GM20431 (cell line): ENCODE data around the gene KIAA1328.

Source experiments
- in situ Hi-C: fragments of 300-500 bp; cut with MseI, MboI; formaldehyde crosslinking; loops from one replicate; pipeline ENCODE4 v1.15.0; 2020; ENCODE audit warnings: low sequenced_read_pairs; ENCODE audit not compliant: unreplicated experiment

The KIAA1328 gene

DNA sequence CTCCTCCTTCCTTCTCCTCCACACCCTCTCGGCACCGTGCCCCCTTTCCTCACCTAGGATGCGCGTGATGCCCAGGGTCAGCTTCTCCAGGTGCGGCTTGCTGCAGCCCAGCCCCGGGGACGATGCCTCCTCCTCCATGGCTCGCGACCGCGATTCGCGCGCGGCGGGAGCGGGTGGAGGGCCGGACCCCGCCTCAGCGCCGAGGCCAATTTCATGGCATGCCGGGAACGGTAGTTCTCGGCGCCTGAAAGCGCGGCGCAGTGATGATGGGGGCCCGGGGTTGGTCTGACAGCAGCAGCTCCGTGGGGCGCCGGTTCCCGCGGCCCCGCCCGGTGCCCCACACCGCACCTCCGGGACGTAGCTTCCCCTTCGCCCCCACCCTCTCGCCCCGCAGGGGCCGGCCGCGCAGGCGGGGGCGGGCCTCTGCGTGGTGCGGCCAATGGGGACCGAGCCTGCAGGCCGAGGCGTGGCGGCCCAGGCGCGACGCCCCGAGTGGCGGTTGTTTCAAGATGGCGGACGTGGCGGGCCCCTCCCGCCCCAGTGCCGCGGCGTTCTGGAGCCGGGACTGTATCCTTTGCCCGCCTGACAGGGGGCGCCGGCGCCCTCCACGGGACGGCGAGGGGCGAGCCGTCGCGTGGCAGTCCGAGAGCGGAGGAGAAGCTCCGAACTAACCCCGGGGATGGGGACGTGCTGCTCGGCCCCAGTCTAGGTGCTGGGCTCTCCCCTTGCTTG lies at the start of gene KIAA1328, which contains the start of gene TPGS2:
Gene KIAA1328, plus strand, starts transcription at position 498 of the 732 bp plus-strand sequence. Its CDS starts 12 bp downstream, at position 510.
Gene TPGS2, minus strand, starts transcription at position 373 of the 732 bp plus-strand sequence. Its CDS starts 235 bp downstream, at position 138.
- in situ Hi-C loops, result no loop called here

DNA sequence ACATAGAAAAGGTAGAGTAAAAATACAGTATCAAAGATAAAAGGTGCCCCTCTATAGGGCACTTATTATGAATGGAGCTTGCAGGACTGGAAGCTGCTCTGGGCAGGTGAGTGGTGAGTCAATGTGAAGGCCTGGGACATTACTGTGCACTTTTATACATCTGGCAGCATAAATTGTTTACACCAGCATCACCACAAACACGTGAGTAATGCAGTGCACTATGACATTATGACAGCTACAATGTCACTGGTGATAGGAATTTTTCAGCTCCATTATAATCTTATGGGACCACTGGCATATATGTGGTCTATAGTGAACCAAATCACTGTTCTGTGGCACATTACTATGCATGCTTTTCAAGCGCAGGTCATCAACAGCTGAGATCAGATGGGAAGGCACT lies 48.2 kb upstream of the KIAA1328 start:
- in situ Hi-C loops, result no loop called here

DNA sequence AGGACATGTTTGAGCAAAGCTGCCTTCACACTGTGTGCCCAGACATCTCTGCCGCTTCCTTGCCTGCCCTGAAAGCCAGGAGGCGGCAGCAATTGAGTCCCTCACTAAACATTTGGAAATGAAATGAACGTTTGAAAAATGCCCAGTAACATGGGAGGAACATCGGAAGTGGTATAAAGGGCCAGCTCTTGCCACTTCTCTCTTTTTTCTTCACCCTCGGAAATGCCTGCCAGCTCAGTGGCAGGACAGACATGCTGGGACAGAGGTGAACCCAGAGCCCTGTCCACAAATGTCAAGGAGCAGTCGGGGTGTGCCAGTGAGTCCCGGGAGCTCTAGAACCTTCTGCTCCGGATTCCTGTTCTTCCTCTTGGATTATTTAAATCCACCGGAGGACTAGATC lies 46.2 kb upstream of the KIAA1328 start:
- in situ Hi-C loops, result no loop called here

DNA sequence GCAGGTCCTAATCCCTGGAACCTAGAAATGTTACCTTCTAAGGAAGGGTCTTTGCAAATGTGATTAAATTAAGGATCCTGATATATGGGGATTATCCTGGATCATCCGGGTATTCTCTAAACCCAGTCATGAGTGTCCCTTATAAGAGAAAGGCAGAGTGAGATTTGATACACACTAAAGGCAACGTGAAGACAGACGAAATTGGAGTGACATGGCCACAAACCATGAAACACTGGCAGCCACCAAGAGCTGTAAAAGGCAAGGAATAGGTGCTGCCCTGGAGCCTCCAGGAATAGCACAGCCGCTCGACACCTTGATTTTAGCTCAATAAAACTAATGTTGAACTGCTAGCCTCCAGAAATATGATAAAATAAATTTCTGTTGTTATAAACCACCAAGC lies 45.1 kb upstream of the KIAA1328 start:
- in situ Hi-C loops, result no loop called here

DNA sequence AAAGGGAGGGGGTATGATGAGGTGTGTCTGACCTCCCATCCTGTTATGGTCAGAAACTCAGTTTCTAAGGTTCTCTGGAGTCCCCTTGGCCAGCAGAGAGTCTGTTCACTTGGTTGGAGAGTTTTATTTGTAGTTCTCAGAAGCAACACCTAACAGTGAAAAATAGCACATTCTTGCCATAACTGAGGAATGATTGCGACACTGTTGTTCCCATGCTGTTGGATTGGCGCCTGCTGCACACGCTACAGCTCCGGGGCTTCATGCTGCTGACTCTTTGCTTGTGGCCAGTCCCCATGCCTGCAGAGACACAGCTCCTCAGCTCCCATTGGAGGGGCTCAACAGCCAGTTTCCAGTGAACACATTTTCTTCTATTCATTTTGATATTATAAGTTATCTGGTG lies 42.2 kb upstream of the KIAA1328 start:
- in situ Hi-C loops, result no loop called here

DNA sequence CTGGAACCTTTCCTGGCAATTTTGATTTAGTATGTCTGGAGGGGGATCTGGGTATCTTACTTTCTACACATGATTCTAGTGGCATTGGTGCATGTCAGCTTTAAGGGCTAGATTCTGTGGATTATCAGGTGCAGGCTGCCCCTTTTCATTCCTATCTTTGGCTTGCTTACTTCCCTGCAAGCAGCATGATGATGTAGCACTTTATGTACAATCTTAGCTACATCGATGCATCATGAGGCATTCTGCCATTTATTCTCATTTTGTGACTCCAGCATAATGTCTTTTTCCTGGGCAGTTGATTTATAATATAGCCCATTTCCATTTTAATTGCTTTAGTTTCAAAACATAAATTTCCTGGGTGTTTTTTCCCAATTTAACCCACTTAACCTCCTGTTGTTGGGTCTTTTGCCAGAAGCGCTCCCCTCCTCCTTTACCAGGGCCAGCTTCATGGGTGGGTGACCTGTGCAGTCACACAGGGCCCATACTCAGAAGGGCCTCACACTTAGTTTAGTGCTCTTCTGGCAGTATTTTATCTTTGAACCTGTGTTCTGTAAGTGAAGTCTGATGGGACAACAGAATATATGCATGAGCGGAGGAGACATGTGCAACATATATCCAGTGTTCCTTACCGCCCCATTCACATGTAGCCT lies 36.2 kb upstream of the KIAA1328 start:
- in situ Hi-C loops, result no loop called here

DNA sequence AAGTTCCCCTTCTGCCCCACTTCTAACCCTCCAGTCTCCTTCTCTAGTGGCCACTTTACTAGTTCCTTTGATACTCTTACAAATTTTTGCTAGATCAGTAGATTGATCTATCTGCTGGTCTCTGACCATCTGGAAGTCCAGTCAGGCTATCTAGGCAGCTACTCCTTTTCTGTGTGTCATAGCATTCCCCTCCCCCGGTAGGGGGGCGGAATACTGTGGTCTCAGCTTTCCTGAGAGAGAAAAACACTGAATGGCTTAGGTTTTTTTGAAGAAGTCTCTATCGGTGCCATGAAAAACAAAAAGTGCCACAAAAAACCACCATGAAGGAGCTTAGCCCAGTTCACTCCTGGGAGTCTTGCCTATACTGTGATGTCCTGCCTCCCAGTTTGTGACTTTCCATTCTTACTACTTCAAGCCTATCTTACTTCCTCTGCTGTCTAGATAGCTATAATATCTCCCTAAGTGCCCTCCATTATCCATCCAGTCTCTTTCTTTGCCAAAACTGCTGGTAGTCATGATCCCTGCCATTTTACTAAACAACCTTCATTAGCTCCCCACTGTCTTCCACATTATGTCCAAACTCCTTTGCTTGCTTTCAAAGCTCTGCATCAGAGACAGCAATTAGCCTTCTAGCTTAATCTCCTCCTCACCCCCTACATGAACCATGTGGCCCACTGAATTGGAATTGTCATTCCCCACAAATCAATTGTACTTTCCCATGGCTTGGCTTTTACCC lies 30.0 kb upstream of the KIAA1328 start:
- in situ Hi-C loops, result no loop called here

DNA sequence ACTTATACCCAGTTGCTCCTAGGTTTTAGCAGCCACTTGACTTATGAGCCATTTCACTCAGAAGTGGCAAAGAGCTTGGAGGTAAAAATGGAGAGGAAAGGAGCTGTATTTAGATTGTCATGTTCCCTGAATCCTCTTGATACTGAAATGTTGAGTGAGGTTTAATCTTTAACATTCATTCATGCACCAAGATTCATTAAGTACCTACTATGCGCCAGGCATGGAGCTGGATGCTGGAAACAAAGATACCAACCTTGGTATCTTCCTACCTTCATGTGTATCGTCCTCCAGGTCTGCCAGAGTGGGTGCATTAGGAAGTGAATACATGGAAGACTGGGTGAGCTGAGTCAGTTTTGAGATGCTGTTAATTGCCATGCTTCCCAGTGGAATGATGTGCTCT lies 23.8 kb upstream of the KIAA1328 start:
- in situ Hi-C loops, result loop anchor here (25.0 kb wide), 1 partner anchor 118 kb away; no protein-coding TSS in a partner anchor

DNA sequence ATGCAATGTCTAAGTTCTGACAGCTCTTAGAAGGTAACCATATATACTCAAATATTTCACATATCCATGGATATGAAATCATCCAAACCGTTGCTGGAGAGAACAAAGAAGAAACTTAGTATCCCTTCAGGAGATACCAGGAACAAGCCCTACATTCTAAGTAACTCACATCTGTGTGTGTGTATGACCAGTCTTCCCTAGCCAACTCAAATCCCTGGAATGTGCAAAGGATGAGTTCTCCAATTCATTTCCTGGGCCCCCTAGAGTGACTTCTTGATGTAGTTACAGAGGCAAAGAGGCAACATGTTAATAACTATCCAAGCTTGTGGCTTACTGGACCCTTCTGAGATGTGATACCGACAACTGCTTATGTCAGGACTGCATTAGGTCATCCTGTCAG lies 20.2 kb upstream of the KIAA1328 start:
- in situ Hi-C loops, result loop anchor here (25.0 kb wide), 1 partner anchor 121 kb away; no protein-coding TSS in a partner anchor

DNA sequence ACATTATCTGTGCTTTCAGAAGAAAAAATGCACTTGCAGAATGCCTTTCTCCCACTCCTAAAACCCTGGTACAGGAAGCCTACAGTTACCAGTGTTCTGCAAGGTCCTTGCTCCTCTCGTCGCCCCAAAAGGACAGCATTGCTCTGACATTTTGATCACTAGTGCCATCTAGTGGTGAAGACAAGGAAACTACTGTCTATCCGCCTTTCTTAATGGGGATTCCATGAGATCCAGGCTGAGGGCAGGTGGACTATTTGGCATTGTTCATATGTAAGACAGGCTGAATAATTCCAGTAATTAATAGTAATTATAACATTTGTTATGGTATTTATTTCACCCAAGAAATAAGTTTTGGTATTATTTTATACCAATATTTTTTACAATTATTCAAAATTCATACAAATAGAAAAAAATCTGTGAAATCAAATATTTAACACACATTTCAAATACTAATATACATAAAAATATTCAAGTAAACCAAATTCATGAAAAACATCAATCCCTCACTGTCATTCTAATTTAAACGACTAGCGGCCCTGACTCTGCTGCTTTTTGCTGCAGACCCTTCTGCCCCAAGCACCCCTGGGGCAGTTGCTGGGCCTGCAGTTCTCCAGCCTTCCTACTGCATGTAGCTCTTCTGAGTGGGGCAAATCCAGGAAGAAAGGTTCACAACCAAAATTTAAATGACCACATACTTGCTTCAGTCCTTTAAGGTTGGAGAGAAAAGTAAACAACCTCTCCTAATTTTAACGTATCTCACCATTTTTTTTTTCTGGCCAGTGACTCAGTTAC lies 19.1 kb upstream of the KIAA1328 start:
- in situ Hi-C loops, result loop anchor here (25.0 kb wide), 1 partner anchor 122 kb away; no protein-coding TSS in a partner anchor

DNA sequence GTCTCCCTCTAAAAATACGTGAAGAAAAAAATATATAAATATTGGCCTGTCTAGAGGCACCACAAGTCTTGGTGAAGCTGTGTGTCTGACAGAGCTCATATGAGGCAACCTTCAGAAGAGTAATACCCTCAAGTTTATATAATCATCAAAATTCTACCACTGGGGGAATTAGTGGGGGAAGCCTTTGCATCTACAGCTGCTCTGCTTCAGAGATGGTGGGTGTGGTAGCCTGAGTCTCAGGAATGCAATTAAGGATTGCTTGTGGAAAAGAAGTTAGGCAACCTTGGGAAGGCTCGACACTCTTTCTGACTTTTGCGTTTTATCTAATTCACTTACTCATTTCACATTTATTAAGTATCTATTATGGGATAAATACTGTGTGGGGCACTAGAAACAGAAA lies 17.5 kb upstream of the KIAA1328 start:
- in situ Hi-C loops, result loop anchor here (25.0 kb wide), 1 partner anchor 124 kb away; no protein-coding TSS in a partner anchor

DNA sequence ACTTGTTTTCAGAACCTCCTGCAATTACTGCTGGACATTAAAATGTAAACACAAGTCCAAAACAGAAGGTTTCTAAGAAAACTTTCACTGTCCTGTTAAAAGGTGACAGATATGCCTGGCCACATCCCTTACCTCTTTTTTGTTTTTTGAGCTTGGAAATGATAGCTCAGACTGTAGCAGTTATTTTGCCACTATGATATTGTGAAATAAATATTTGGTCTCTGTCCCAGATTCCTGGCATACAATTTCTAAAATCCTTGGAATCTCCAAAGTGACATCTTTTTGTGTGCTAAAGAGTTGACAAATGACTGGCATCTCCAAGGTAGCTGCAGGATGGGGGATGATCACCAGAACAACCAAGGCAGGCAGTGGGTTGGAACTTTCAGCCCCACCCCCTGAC lies 17.0 kb upstream of the KIAA1328 start:
- in situ Hi-C loops, result loop anchor here (25.0 kb wide), 1 partner anchor 125 kb away; no protein-coding TSS in a partner anchor

DNA sequence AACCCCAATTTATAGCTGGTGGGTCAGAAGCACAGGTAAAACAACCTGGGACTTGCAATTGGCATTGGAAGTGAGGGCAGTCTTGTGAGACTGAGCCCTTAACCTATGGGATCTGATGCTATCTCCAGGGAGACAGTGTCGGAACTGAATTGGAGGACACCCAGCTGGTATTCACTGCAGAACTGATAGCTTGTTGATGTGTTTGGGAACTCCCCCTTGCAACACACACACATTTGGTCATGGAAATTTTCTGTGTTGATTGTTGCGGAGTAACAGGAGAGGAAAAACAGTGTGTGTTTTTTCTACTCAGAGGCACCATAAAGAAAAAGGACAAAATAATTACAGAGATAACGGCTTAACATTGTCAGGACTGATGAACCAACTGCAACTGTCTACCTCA lies 16.2 kb upstream of the KIAA1328 start:
- in situ Hi-C loops, result loop anchor here (25.0 kb wide), 1 partner anchor 125 kb away; no protein-coding TSS in a partner anchor

DNA sequence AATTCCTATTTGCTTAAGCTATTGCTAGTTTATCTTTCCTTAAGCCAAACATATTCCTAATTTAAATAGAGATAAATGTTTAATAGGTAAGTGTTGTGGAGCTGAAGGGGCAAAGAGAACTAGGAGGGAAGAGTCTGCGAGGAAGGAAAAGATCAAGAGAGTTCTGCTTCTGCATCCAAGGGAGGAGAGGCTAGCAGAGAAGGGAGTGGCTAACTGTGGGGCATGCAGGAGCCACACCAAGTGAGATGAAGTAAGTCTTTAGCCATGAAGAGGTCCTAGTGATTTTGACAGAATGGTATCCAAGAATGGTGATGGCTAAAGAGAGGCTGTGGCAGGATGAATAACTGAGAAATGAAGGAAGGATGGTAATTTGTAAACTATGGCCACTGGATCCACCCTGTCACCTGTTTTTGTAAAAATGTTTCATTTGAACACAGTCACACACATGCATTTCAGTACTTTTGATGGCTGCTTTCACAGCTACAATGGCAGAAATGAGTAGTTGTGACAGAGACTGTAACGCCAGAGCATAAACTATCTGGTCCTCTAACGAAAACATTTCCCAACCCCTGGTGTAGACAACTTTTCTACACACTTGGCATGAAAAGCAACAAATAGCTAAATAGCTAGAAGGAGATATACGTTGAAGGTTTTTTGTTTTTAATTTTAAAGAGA lies 15.7 kb upstream of the KIAA1328 start:
- in situ Hi-C loops, result loop anchor here (25.0 kb wide), 1 partner anchor 126 kb away; no protein-coding TSS in a partner anchor

DNA sequence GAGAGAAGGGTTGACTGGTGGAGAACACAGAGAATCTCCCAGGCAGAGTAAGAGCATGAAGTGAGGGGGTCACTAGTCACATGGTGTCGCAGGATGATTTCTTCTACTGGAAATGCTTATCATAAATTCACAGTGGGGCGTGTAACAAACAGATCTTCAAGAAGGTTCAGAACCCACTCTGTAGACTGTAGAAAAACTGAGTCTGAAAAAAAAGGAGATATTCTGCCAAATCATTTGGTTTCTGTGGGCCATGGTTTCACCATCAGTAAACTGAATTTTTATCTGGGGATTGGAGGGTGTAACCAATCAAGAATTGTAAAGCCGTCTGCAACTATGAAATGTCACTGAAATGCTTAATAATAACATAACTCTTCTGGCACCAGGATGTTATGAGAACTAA lies 15.1 kb upstream of the KIAA1328 start:
- in situ Hi-C loops, result loop anchor here (25.0 kb wide), 1 partner anchor 127 kb away; no protein-coding TSS in a partner anchor

DNA sequence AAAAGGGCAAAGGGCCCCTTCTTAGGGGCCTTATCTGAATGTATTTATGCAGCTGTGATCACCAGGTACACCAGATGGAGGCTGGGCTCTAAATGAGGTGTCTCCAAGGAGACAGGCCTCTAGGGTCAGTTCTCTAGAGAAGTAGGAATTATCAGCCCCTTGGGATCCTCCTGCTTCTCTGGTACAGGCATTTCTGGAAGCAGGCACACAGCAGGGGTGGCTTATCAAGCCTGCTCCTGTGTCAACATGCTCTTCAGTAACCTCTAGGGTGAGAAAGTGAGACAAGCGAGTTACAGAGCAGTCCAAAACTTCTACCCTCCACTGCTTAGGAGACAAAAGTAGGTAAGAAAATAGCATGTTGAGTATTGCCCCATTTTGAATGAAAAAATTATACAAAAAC lies 13.9 kb upstream of the KIAA1328 start:
- in situ Hi-C loops, result loop anchor here (25.0 kb wide), 1 partner anchor 128 kb away; no protein-coding TSS in a partner anchor

DNA sequence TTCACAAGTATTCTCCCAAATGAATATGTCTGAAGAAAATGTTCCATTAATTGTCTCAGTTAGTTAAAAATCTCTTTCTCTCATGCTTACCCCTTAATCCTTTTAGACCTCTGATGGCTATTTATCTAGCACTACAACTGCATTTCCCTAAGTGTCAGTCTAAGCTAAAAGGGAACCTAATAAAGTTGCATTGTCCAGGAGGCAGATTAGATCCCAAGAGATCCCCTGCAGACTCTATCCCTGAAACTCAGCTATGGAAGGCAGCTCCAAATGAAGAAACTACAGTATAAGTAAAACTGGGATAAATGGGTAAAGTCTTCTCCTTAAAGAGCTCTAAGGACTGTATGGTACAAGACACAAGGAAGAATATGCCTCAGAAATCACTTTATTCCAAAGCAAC lies 12.8 kb upstream of the KIAA1328 start:
- in situ Hi-C loops, result loop anchor here (25.0 kb wide), 1 partner anchor 129 kb away; no protein-coding TSS in a partner anchor

DNA sequence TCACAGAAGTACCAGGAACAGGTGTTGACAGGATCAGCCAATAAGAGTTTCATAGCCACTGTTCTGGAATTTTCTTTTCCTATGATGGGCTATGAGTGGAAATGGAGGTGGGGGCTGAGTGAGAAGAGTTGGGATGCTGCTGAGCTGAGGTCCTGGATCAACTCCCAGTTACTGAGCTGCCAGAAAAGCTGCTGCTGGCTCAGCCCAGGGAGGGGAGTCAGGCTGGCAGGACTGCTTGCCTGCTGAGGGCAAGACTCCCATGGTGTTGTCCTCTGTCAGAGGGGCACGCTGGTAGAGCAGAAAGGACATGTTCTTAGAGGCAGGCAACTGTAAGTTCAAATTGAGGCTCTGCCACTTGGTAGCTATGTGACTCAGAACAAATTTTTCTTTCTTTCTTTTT lies 11.9 kb upstream of the KIAA1328 start:
- in situ Hi-C loops, result loop anchor here (25.0 kb wide), 1 partner anchor 130 kb away; no protein-coding TSS in a partner anchor

DNA sequence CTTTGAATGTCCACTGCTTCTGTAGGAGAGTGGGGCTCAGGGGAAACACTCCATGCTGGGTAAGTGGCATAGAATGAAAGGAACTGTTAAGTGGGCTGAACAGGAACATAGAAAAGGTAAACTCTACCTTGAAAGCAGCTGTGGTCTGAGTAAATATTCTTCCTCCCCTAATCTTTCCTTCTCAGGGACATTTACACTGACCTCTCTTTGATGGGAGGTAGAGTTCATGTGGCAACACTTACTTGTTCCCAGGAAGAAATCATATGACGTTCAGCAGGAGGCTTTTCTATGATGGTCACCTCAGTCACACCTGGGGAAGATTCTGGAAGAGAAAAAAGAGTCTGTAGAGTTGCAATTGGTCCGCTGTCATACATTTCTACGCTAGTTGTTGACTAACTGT lies 10.3 kb upstream of the KIAA1328 start:
- in situ Hi-C loops, result loop anchor here (25.0 kb wide), 1 partner anchor 131 kb away; no protein-coding TSS in a partner anchor
